Endothelial cell of umbilical vein (primary cell): ENCODE results near the gene NLE1.
"Not testable (repeated sequence)": the region's sequence is repeated elsewhere in the genome, so short reads cannot be mapped to it uniquely, and the experiment has no call there.

Experiments
- JUN ChIP-seq: IDR thresholded peaks from 2 replicates; pipeline ENCODE4 v1.6.1; 2011; ENCODE audit warnings: borderline replicate concordance, low read depth; ENCODE audit not compliant: insufficient read length, insufficient read depth
- POLR2A ChIP-seq: IDR thresholded peaks from 2 replicates; pipeline ENCODE4 v1.6.1; 2012; ENCODE audit warnings: low read depth, mild to moderate bottlenecking, control low read depth, low read length
- POLR2AphosphoS5 ChIP-seq: IDR thresholded peaks from 2 replicates; pipeline ENCODE4 v1.6.1; 2012; ENCODE audit warnings: low read depth, mild to moderate bottlenecking, control low read depth, low read length, moderate library complexity; ENCODE audit not compliant: insufficient read depth
- TF ChIP-seq, protein P1 (sequence below), 2 donors: IDR thresholded peaks; 1 replicate in 1 of 2; 2 replicates in 1 of 2; pipeline ENCODE4 v1.5.1; 2011; ENCODE audit warnings: low read length in 2 of 2, mild to moderate bottlenecking in 2 of 2, moderate library complexity in 2 of 2, control low read depth in 1 of 2, inconsistent platforms in 1 of 2, low read depth in 1 of 2; ENCODE audit not compliant: insufficient read depth in 1 of 2; ENCODE audit errors: extremely low read depth in 1 of 2

DNA sequence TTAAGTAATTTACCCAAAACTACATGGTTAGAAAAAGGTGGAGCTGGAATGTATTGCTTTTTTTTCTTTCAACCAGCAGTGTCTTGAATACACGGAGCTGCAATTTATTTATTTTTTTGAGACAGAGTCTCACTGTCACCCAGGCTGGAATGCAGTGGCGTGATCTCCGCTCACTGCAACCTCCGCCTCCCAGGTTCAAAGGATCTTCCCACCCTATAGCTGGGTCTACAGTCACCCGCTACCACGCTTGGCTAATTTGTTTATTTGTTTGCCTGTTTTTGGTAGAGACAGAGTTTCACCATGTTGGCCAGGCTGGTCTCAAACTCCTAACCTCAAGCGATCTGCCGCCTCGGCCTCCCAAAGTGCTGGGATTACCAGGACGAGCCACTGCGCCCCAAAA lies 51.4 kb downstream of the NLE1 start:
- TF ChIP-seq, protein P1, sequence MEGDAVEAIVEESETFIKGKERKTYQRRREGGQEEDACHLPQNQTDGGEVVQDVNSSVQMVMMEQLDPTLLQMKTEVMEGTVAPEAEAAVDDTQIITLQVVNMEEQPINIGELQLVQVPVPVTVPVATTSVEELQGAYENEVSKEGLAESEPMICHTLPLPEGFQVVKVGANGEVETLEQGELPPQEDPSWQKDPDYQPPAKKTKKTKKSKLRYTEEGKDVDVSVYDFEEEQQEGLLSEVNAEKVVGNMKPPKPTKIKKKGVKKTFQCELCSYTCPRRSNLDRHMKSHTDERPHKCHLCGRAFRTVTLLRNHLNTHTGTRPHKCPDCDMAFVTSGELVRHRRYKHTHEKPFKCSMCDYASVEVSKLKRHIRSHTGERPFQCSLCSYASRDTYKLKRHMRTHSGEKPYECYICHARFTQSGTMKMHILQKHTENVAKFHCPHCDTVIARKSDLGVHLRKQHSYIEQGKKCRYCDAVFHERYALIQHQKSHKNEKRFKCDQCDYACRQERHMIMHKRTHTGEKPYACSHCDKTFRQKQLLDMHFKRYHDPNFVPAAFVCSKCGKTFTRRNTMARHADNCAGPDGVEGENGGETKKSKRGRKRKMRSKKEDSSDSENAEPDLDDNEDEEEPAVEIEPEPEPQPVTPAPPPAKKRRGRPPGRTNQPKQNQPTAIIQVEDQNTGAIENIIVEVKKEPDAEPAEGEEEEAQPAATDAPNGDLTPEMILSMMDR (IDR thresholded peaks at IDR 0.05; ENCODE audit: extremely low read depth in 1 of 2, insufficient read depth in 1 of 2, low read depth in 1 of 2, low read length in 2 of 2) = not testable (repeated sequence)
- TF ChIP-seq POLR2A, JUN, POLR2AphosphoS5: not testable (repeated sequence)
